ENCODE results near the gene LRP6.

LRP6 gene

GRCh38 chr12:12166751-12167150 lies 100.1 kb downstream of the LRP6 start:
- TF ChIP-seq TCF4 (CRISPR knock-in tag; IDR thresholded peaks at IDR 0.05; ENCODE audit: borderline replicate concordance): no peak
- no peak for TF ChIP-seq OSR1 (CRISPR knock-in tag; IDR thresholded peaks at IDR 0.05)
- TF ChIP-seq, protein P1, sequence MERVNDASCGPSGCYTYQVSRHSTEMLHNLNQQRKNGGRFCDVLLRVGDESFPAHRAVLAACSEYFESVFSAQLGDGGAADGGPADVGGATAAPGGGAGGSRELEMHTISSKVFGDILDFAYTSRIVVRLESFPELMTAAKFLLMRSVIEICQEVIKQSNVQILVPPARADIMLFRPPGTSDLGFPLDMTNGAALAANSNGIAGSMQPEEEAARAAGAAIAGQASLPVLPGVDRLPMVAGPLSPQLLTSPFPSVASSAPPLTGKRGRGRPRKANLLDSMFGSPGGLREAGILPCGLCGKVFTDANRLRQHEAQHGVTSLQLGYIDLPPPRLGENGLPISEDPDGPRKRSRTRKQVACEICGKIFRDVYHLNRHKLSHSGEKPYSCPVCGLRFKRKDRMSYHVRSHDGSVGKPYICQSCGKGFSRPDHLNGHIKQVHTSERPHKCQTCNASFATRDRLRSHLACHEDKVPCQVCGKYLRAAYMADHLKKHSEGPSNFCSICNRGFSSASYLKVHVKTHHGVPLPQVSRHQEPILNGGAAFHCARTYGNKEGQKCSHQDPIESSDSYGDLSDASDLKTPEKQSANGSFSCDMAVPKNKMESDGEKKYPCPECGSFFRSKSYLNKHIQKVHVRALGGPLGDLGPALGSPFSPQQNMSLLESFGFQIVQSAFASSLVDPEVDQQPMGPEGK (CRISPR knock-in tag; IDR thresholded peaks at IDR 0.05; ENCODE audit: borderline replicate concordance): no peak
- TF ChIP-seq TOX (CRISPR knock-in tag; IDR thresholded peaks at IDR 0.05; ENCODE audit: borderline replicate concordance): no peak
- ATAC-seq: no peak

DNA sequence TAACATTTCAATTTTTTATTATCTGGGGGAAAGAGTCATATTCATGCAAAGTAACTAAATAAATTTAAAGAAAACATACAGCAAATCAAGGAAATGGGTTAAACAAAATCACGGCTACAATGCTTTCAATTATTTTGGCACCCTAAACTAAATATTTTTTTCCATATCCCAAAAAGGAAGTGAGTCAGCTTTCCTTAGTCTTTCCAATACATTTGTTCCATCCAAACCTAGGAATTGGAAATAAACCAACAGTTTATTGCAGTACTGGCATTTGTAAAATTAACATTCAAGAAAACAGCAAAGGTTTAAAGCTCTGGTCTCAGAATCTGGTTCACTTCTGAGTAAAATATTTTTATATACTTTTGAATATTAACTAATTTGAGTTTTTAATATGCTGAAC lies 106.9 kb downstream of the LRP6 start:
- ATAC-seq: peak; percentile 49; the same call in 2 of the 3 replicates
- no peak for TF ChIP-seq SNAI2 (CRISPR knock-in tag; IDR thresholded peaks at IDR 0.05)
- TF ChIP-seq, protein P2, sequence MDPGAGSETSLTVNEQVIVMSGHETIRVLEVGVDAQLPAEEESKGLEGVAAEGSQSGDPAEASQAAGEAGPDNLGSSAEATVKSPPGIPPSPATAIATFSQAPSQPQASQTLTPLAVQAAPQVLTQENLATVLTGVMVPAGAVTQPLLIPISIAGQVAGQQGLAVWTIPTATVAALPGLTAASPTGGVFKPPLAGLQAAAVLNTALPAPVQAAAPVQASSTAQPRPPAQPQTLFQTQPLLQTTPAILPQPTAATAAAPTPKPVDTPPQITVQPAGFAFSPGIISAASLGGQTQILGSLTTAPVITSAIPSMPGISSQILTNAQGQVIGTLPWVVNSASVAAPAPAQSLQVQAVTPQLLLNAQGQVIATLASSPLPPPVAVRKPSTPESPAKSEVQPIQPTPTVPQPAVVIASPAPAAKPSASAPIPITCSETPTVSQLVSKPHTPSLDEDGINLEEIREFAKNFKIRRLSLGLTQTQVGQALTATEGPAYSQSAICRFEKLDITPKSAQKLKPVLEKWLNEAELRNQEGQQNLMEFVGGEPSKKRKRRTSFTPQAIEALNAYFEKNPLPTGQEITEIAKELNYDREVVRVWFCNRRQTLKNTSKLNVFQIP (CRISPR knock-in tag; IDR thresholded peaks at IDR 0.05; ENCODE audit: borderline replicate concordance, low read depth): no peak

GRCh38 chr12:12158858-12159257 lies 108.0 kb downstream of the LRP6 start:
- no peak for TF ChIP-seq CSRNP3 (CRISPR knock-in tag; IDR thresholded peaks at IDR 0.05)
- TF ChIP-seq ZNF8 (CRISPR knock-in tag; IDR thresholded peaks at IDR 0.05): no peak
- no peak for ATAC-seq

DNA sequence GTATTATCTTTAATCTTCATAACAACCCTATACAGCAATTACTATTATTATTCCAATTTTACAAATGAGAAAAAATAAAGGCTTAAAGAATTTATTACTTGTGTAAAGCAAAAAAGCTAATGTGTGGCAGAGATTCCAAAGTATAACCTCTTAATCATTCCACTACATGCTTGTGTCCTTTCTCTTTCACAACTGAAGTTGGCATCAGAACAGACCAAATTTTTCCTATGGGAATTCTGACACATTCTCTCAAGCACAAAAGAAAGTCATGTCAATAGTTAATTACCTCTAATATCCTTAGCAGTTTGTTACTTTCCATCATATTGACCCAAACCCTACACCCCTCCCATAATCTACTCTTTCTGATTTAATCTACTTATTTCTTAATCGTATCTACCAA lies 109.4 kb downstream of the LRP6 start:
- no peak for ATAC-seq
- TF ChIP-seq, protein P1 (CRISPR knock-in tag; IDR thresholded peaks at IDR 0.05; ENCODE audit: borderline replicate concordance): no peak
- TF ChIP-seq TSHZ2 (CRISPR knock-in tag; IDR thresholded peaks at IDR 0.05): no peak
- TF ChIP-seq SNAI2 (CRISPR knock-in tag; IDR thresholded peaks at IDR 0.05): no peak
- no peak for TF ChIP-seq TOX (CRISPR knock-in tag; IDR thresholded peaks at IDR 0.05; ENCODE audit: borderline replicate concordance)
- no peak for TF ChIP-seq ESRRG (CRISPR knock-in tag; IDR thresholded peaks at IDR 0.05)
- no peak for TF ChIP-seq CSDC2 (CRISPR knock-in tag; IDR thresholded peaks at IDR 0.05)
- TF ChIP-seq PPARA (CRISPR knock-in tag; IDR thresholded peaks at IDR 0.05; ENCODE audit: borderline replicate concordance): no peak
- TF ChIP-seq CSRNP3 (CRISPR knock-in tag; IDR thresholded peaks at IDR 0.05): no peak
- TF ChIP-seq GLIS3 (CRISPR knock-in tag; IDR thresholded peaks at IDR 0.05): no peak
- TF ChIP-seq ZC3H10 (CRISPR knock-in tag; IDR thresholded peaks at IDR 0.05): no peak
- TF ChIP-seq OSR1 (CRISPR knock-in tag; IDR thresholded peaks at IDR 0.05): no peak
- TF ChIP-seq, protein P3, sequence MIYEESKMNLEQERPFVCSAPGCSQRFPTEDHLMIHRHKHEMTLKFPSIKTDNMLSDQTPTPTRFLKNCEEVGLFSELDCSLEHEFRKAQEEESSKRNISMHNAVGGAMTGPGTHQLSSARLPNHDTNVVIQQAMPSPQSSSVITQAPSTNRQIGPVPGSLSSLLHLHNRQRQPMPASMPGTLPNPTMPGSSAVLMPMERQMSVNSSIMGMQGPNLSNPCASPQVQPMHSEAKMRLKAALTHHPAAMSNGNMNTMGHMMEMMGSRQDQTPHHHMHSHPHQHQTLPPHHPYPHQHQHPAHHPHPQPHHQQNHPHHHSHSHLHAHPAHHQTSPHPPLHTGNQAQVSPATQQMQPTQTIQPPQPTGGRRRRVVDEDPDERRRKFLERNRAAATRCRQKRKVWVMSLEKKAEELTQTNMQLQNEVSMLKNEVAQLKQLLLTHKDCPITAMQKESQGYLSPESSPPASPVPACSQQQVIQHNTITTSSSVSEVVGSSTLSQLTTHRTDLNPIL (CRISPR knock-in tag; IDR thresholded peaks at IDR 0.05; ENCODE audit: low read depth): no peak
- TF ChIP-seq ZFP30 (CRISPR knock-in tag; IDR thresholded peaks at IDR 0.05): no peak
- TF ChIP-seq ZNF8 (CRISPR knock-in tag; IDR thresholded peaks at IDR 0.05): no peak
- TF ChIP-seq RARB (CRISPR knock-in tag; IDR thresholded peaks at IDR 0.05): no peak
- TF ChIP-seq, protein P2 (CRISPR knock-in tag; IDR thresholded peaks at IDR 0.05; ENCODE audit: borderline replicate concordance, low read depth): no peak

Measured in SK-N-SH treated with all-trans-retinoic acid at 6 μM for 48 hours (cell line).